CD14-positive monocyte (primary cell): Measurements from ENCODE around the gene MEMO1. TPM values are rescaled to one million over a fixed set of nuclear protein-coding genes. Genes with fewer than 3 reads are reported as not detected.

Source experiments
- DNase-seq, 3 donors: peaks; one replicate each; pipeline ENCODE4 v3.0.0-alpha.2; 2011 to 2022
- H2AFZ ChIP-seq: 2 replicates; pipeline ENCODE4 v1.6.0; 2012; ENCODE audit warnings: mild to moderate bottlenecking, low read depth, low read length, inconsistent platforms; ENCODE audit not compliant: insufficient read depth, poor library complexity, severe bottlenecking
- H3K27ac ChIP-seq, 2 donors: 1 replicate in 1 of 2; 2 replicates in 1 of 2; pipeline ENCODE4 v1.5.1; 2012 to 2013; ENCODE audit warnings: low read length in 2 of 2, control low read depth in 1 of 2, inconsistent platforms in 1 of 2, low read depth in 1 of 2, mild to moderate bottlenecking in 1 of 2
- H3K27me3 ChIP-seq, 2 donors: one replicate each; pipeline versions ENCODE4 v1.6.0 to v1.6.1; 2011 to 2013; ENCODE audit warnings: low read length in 2 of 2; ENCODE audit not compliant: control insufficient read depth in 2 of 2, insufficient read depth in 2 of 2
- H3K36me3 ChIP-seq, 2 donors: replicated peaks in 1 of 2; 1 replicate in 1 of 2; 2 replicates in 1 of 2; pipeline versions ENCODE4 v1.5.1 to v1.6.1; 2012 to 2013; ENCODE audit warnings: low read length in 2 of 2, control low read depth in 1 of 2, inconsistent platforms in 1 of 2, mild to moderate bottlenecking in 1 of 2; ENCODE audit not compliant: insufficient read depth in 2 of 2, control insufficient read depth in 1 of 2
- H3K4me1 ChIP-seq, 2 donors: 1 replicate in 1 of 2; 2 replicates in 1 of 2; pipeline versions ENCODE4 v1.5.1 to v1.6.1; 2012 to 2013; ENCODE audit warnings: low read length in 2 of 2, control low read depth in 1 of 2, inconsistent platforms in 1 of 2, mild to moderate bottlenecking in 1 of 2, moderate library complexity in 1 of 2; ENCODE audit not compliant: insufficient read depth in 2 of 2, control insufficient read depth in 1 of 2
- H3K4me2 ChIP-seq: replicated peaks from 2 replicates; pipeline ENCODE3; 2012; ENCODE audit warnings: low read length, moderate library complexity, mild to moderate bottlenecking; ENCODE audit not compliant: poor library complexity, severe bottlenecking; ENCODE audit errors: extremely low read depth
- H3K4me3 ChIP-seq, 3 experiments: fragments of 200-600 bp in 1 of 3; sonication (generic) in 1 of 3; replicated peaks in 1 of 3; 1 replicate in 2 of 3; 2 replicates in 1 of 3; pipeline ENCODE4 v1.5.1; 2011 to 2013; ENCODE audit warnings: low read length in 3 of 3, mild to moderate bottlenecking in 3 of 3, control low read depth in 2 of 3, low read depth in 2 of 3, inconsistent platforms in 1 of 3, moderate library complexity in 1 of 3
- H3K79me2 ChIP-seq: 2 replicates; pipeline ENCODE4 v1.6.0; 2012; ENCODE audit warnings: mild to moderate bottlenecking, control low read depth, inconsistent platforms, low read length, moderate library complexity; ENCODE audit not compliant: insufficient read depth
- H3K9ac ChIP-seq: 2 replicates; pipeline ENCODE4 v1.6.0; 2017; ENCODE audit warnings: low read length, mild to moderate bottlenecking; ENCODE audit not compliant: insufficient read depth, poor library complexity, severe bottlenecking
- H3K9me3 ChIP-seq, 2 donors: replicated peaks in 1 of 2; 1 replicate in 1 of 2; 2 replicates in 1 of 2; pipeline versions ENCODE4 v1.5.1 to v1.6.1; 2012 to 2013; ENCODE audit warnings: low read length in 2 of 2, control low read depth in 1 of 2; ENCODE audit not compliant: control insufficient read depth in 1 of 2, insufficient read depth in 1 of 2
- H4K20me1 ChIP-seq: 2 replicates; pipeline ENCODE4 v1.6.0; 2012; ENCODE audit warnings: mild to moderate bottlenecking, low read length, control low read depth, moderate library complexity; ENCODE audit not compliant: insufficient read depth
- H3K27ac Mint-ChIP-seq, 7 donors: one replicate each; pipeline ENCODE4 v1.8.0; 2020; ENCODE audit warnings: mild to moderate bottlenecking in 7 of 7, mixed read lengths in 7 of 7, moderate library complexity in 6 of 7, inconsistent platforms in 2 of 7
- H3K27me3 Mint-ChIP-seq, 3 donors: one replicate each; pipeline ENCODE4 v1.8.0; 2021 to 2022; ENCODE audit warnings: low read depth in 3 of 3, mild to moderate bottlenecking in 3 of 3, mixed read lengths in 3 of 3, moderate library complexity in 3 of 3, inconsistent platforms in 1 of 3
- H3K36me3 Mint-ChIP-seq, 2 donors: one replicate each; pipeline ENCODE4 v1.8.0; 2020; ENCODE audit warnings: mixed read lengths in 2 of 2, inconsistent platforms in 1 of 2, mild to moderate bottlenecking in 1 of 2
- H3K4me1 Mint-ChIP-seq: one replicate; pipeline ENCODE4 v1.8.0; 2020; ENCODE audit warnings: mild to moderate bottlenecking, mixed read lengths
- H3K4me3 Mint-ChIP-seq, 2 donors: one replicate each; pipeline ENCODE4 v1.8.0; 2020; ENCODE audit warnings: mild to moderate bottlenecking in 2 of 2, mixed read lengths in 2 of 2, moderate library complexity in 1 of 2
- H3K9me3 Mint-ChIP-seq, 7 donors: one replicate each; pipeline ENCODE4 v1.8.0; 2020 to 2022; ENCODE audit warnings: mixed read lengths in 7 of 7, mild to moderate bottlenecking in 6 of 7, moderate library complexity in 6 of 7, inconsistent platforms in 2 of 7
- CTCF ChIP-seq: fragments of 200-600 bp; IDR thresholded peaks from one replicate; pipeline ENCODE4 v1.8.0; 2022; ENCODE audit warnings: antibody characterized with exemption, mild to moderate bottlenecking
- WGBS: methylation state at CpG from one replicate; pipeline ENCODE4 v1.1.5; 2013; ENCODE audit warnings: missing lambda C conversion rate; ENCODE audit not compliant: insufficient coverage; 5-methylcytosine and 5-hydroxymethylcytosine counted together
- intact Hi-C, 2 donors: fragments of 100-400 bp; cut with micrococcal nuclease; formaldehyde crosslinking; loops; one replicate each; pipeline versions ENCODE4 v1.15.0 to v1.15.1; 2023
- polyA plus RNA-seq, 3 donors: library from polyadenylated mRNA; depleted of rRNA in 1 of 3; unstranded in 2 of 3; stranded (reverse) in 1 of 3; fragments of 300-500 nt in 2 of 3; fragments of >200 nt in 1 of 3; fragmentation: Illumina TruSeq in 2 of 3; gene quantifications; 1 replicate in 2 of 3; 2 replicates in 1 of 3; pipeline ENCODE4 v1.2.3, GENCODE V29; 2012 to 2021

The MEMO1 gene
- polyA plus RNA-seq, 3 donors: 49.5 to 63.7 (median 57.0) TPM

- TF ChIP-seq CTCF: no peak
- Mint-ChIP-seq H3K4me3 (no peak overlapping the region), H3K36me3 (peaks cover 42 to 57% of the 10 kb centered on the region in 2 donors), H3K9me3 (peaks cover 0 to 2% (median 0%) of the 10 kb centered on the region in 7 donors), H3K27me3 (no peaks in the 10 kb centered on the region), H3K27ac (no peak overlapping the region), H3K4me1 (no peaks in the 10 kb centered on the region)
- no peak overlapping the region for H2AFZ ChIP-seq
- H3K9ac ChIP-seq: no peak overlapping the region
- peaks cover 19% of the 10 kb centered on the region for H4K20me1 ChIP-seq
- no peaks in the 10 kb centered on the region for H3K4me1 ChIP-seq
- intact Hi-C loops: no loop called here
- no CpG with 5 or more reads among the region's 2 CpGs for WGBS
- H3K79me2 ChIP-seq: peaks cover 15% of the 10 kb centered on the region
- no peaks in the 10 kb centered on the region for H3K27me3 ChIP-seq
- peaks cover 26 to 77% of the 10 kb centered on the region in 2 donors for H3K36me3 ChIP-seq
- no peak overlapping the region for H3K4me2 ChIP-seq
- no peak overlapping the region for H3K27ac ChIP-seq
- no peak overlapping the region for H3K4me3 ChIP-seq
- no peak for DNase-seq
- no peaks in the 10 kb centered on the region for H3K9me3 ChIP-seq
Measured at GRCh38 chr2:31925517-31925916, 85.3 kb downstream of the MEMO1 start.

- Histone ChIP-seq H3K79me2 (peaks cover 9% of the 10 kb centered on the region), H3K27me3 (no peaks in the 10 kb centered on the region), H3K27ac (no peak overlapping the region), H3K4me3 (no peak overlapping the region), H3K9me3 (no peaks in the 10 kb centered on the region), H3K4me2 (no peak overlapping the region), H3K36me3 (peaks cover 29 to 86% of the 10 kb centered on the region in 2 donors), H4K20me1 (peaks cover 19% of the 10 kb centered on the region), H3K9ac (no peak overlapping the region), H3K4me1 (no peaks in the 10 kb centered on the region), H2AFZ (no peak overlapping the region)
- TF ChIP-seq CTCF: no peak
- Mint-ChIP-seq H3K4me1 (no peaks in the 10 kb centered on the region), H3K36me3 (peaks cover 46 to 63% of the 10 kb centered on the region in 2 donors), H3K4me3 (no peak overlapping the region), H3K27me3 (no peaks in the 10 kb centered on the region), H3K9me3 (peaks cover 0 to 2% (median 0%) of the 10 kb centered on the region in 7 donors), H3K27ac (no peak overlapping the region)
- intact Hi-C loops: no loop called here
- DNase-seq: no peak
Measured at GRCh38 chr2:31923662-31924061, 87.1 kb downstream of the MEMO1 start.
